SK-N-SH (cell line): ENCODE measurements around the gene PHLPP1. TPM values are rescaled to one million over a fixed set of nuclear protein-coding genes. Genes with fewer than 3 reads are reported as not detected.

Source experiments
- CTCF ChIA-PET: fragments of 300-600, 350-600 bp; formaldehyde crosslinking; extraction: SDS; loops from one replicate; lab custom pipeline; 2021; lab: Yijun Ruan, JAX
- POLR2A ChIA-PET: fragments of 350-600 bp; sonication (Branson Sonifier 250); formaldehyde crosslinking; extraction: SDS; loops from one replicate; lab custom pipeline; 2020; ENCODE audit warnings: antibody characterized with exemption, inconsistent platforms; lab: Yijun Ruan, JAX
- DNase-seq: peaks from one replicate; pipeline ENCODE4 v3.0.0; 2012
- H2AFZ ChIP-seq: fragments of 200-600 bp; sonication (generic); 2 replicates; pipeline ENCODE4 v1.8.1; 2016; ENCODE audit warnings: antibody characterized with exemption, mild to moderate bottlenecking, low read depth
- H3F3A ChIP-seq: fragments of 200-600 bp; sonication (generic); replicated peaks from 2 replicates; pipeline ENCODE3; 2016; ENCODE audit warnings: antibody characterized with exemption, mild to moderate bottlenecking; ENCODE audit not compliant: insufficient read depth
- H3K27ac ChIP-seq, 2 experiments: fragments of 200-500 bp in 1 of 2; fragments of 200-600 bp in 1 of 2; sonication (Bioruptor generic) in 1 of 2; sonication (generic), shearing (Covaris generic) in 1 of 2; 2 replicates each; pipeline versions ENCODE4 v1.5.1 to v1.6.1; 2014 to 2016; ENCODE audit warnings: low read depth in 2 of 2, inconsistent platforms in 1 of 2, low read length in 1 of 2, mild to moderate bottlenecking in 1 of 2, mixed read lengths in 1 of 2
- H3K27me3 ChIP-seq: fragments of 200-600 bp; sonication (generic), shearing (Covaris generic); 2 replicates; pipeline ENCODE4 v1.6.1; 2016; ENCODE audit warnings: mixed run types; ENCODE audit not compliant: insufficient read depth
- H3K36me3 ChIP-seq, 2 experiments: fragments of 200-500 bp in 1 of 2; fragments of 200-600 bp in 1 of 2; sonication (Bioruptor generic) in 1 of 2; sonication (generic) in 1 of 2; replicated peaks in 1 of 2; 2 replicates each; pipeline versions ENCODE3 to v1.5.1; 2014 to 2016; ENCODE audit warnings: low read length in 1 of 2, mild to moderate bottlenecking in 1 of 2; ENCODE audit not compliant: insufficient read depth in 2 of 2, control insufficient read depth in 1 of 2
- H3K4me1 ChIP-seq, 2 experiments: fragments of 200-500 bp in 1 of 2; fragments of 200-600 bp in 1 of 2; sonication (Bioruptor generic) in 1 of 2; sonication (generic), shearing (Covaris generic) in 1 of 2; 2 replicates each; pipeline versions ENCODE4 v1.5.1 to v1.6.1; 2014 to 2016; ENCODE audit warnings: low read depth in 1 of 2, low read length in 1 of 2, mixed run types in 1 of 2; ENCODE audit not compliant: insufficient read depth in 2 of 2, control insufficient read depth in 1 of 2
- H3K4me2 ChIP-seq: fragments of 200-600 bp; sonication (generic), shearing (Covaris generic); 2 replicates; pipeline ENCODE4 v1.6.1; 2017; ENCODE audit warnings: mixed run types
- H3K4me3 ChIP-seq, 2 experiments: fragments of 200-500 bp in 1 of 2; fragments of 200-600 bp in 1 of 2; sonication (Bioruptor generic) in 1 of 2; sonication (generic), shearing (Covaris generic) in 1 of 2; 2 replicates each; pipeline versions ENCODE4 v1.5.1 to v1.8.1; 2014 to 2016; ENCODE audit warnings: low read depth in 2 of 2, inconsistent platforms in 1 of 2, low read length in 1 of 2, mild to moderate bottlenecking in 1 of 2, mixed read lengths in 1 of 2, moderate library complexity in 1 of 2
- H3K79me2 ChIP-seq: fragments of 200-600 bp; sonication (generic); 2 replicates; pipeline ENCODE4 v1.8.1; 2017; ENCODE audit warnings: mild to moderate bottlenecking; ENCODE audit not compliant: insufficient read depth
- H3K9ac ChIP-seq: fragments of 200-600 bp; sonication (generic); 2 replicates; pipeline ENCODE4 v1.6.1; 2017; ENCODE audit warnings: mixed run types
- H3K9me2 ChIP-seq: fragments of 200-600 bp; sonication (generic); 2 replicates; pipeline ENCODE4 v1.6.1; 2017; ENCODE audit warnings: mixed run types
- H3K9me3 ChIP-seq: fragments of 200-600 bp; sonication (generic); 2 replicates; pipeline ENCODE4 v1.6.1; 2017; ENCODE audit warnings: mixed run types, mild to moderate bottlenecking, moderate library complexity
- H4K20me1 ChIP-seq: fragments of 200-600 bp; sonication (generic); 2 replicates; pipeline ENCODE4 v1.6.1; 2017; ENCODE audit warnings: mild to moderate bottlenecking, mixed run types; ENCODE audit not compliant: insufficient read depth
- CTCF ChIP-seq: fragments of 200-600 bp; sonication (generic); IDR thresholded peaks from 2 replicates; pipeline ENCODE4 v1.6.1; 2017; ENCODE audit warnings: antibody characterized with exemption, mild to moderate bottlenecking, moderate library complexity
- ELF1 ChIP-seq: IDR thresholded peaks from 2 replicates; pipeline ENCODE4 v1.4.0; 2012
- EP300 ChIP-seq, 2 experiments: IDR thresholded peaks; 2 replicates each; pipeline versions ENCODE4 v1.4.0 to v1.6.1; 2012; ENCODE audit warnings: borderline replicate concordance in 1 of 2, low read depth in 1 of 2, low read length in 1 of 2
- MAX ChIP-seq: IDR thresholded peaks from 2 replicates; pipeline ENCODE4 v1.4.0; 2012; ENCODE audit warnings: low read depth
- MXI1 ChIP-seq: IDR thresholded peaks from 2 replicates; pipeline ENCODE4 v1.6.1; 2012; ENCODE audit warnings: mild to moderate bottlenecking, low read depth, low read length, improper control_type of control experiment
- NRF1 ChIP-seq: IDR thresholded peaks from 2 replicates; pipeline ENCODE4 v1.6.1; 2012; ENCODE audit warnings: low read depth, mild to moderate bottlenecking, low read length
- SIN3A ChIP-seq: IDR thresholded peaks from 2 replicates; pipeline ENCODE4 v1.6.1; 2012; ENCODE audit warnings: low read depth, mild to moderate bottlenecking, low read length, moderate library complexity, borderline replicate concordance
- TAF1 ChIP-seq: IDR thresholded peaks from 2 replicates; pipeline ENCODE4 v1.6.1; 2012; ENCODE audit warnings: low read depth, mild to moderate bottlenecking, low read length, moderate library complexity, borderline replicate concordance
- TCF12 ChIP-seq: IDR thresholded peaks from 2 replicates; pipeline ENCODE4 v1.4.0; 2012
- YY1 ChIP-seq: IDR thresholded peaks from 2 replicates; pipeline ENCODE4 v1.4.0; 2012; ENCODE audit warnings: low read depth, mild to moderate bottlenecking
- ZBTB33 ChIP-seq: IDR thresholded peaks from 2 replicates; pipeline ENCODE4 v1.4.0; 2012; ENCODE audit warnings: low read depth, borderline replicate concordance
- WGBS: methylation state at CpG from one replicate; pipeline ENCODE4 v1.1.6; 2017; ENCODE audit warnings: low lambda C conversion rate; 5-methylcytosine and 5-hydroxymethylcytosine counted together
- polyA plus RNA-seq, 3 experiments: library from polyadenylated mRNA; depleted of rRNA; stranded (reverse); fragments of >200 nt; gene quantifications; 2 replicates each; pipeline ENCODE4 v1.2.3, GENCODE V29; 2012

Gene PHLPP1
- polyA plus RNA-seq, 1 of the 3 experiments (the other 2 are of a cell fraction) = 4.6 TPM

GRCh38 chr18:62730941-62731340 lies 15.6 kb downstream of the PHLPP1 start:
- peaks cover 0 to 12% of the 10 kb centered on the region in 2 experiments for H3K36me3 ChIP-seq
- H3K4me1 ChIP-seq = no peaks in the 10 kb centered on the region; a peak in 1 of 4 replicates
- DNase-seq = no peak
- TF ChIP-seq TAF1 (no peak), YY1 (no peak), CTCF (no peak), TCF12 (no peak), NRF1 (no peak), ZBTB33 (no peak), EP300 (IDR thresholded peaks at IDR 0.05; ENCODE audit: borderline replicate concordance in 1 of 2, low read depth in 1 of 2, low read length in 1 of 2) (no peak), SIN3A (no peak), ELF1 (no peak)
- H3K27ac ChIP-seq = no peak overlapping the region
- ChIA-PET CTCF (no interaction called here), POLR2A (no interaction called here)
- no peak overlapping the region for H3K4me2 ChIP-seq
- H3K9me2 ChIP-seq = no peaks in the 10 kb centered on the region
- H2AFZ ChIP-seq = no peak overlapping the region
- H3K9me3 ChIP-seq = peaks cover 4% of the 10 kb centered on the region; the same call in 1 of the 2 replicates
- peaks cover 27% of the 10 kb centered on the region for H3K79me2 ChIP-seq
- no peaks in the 10 kb centered on the region for H4K20me1 ChIP-seq
- H3K4me3 ChIP-seq = no peak overlapping the region
- H3K9ac ChIP-seq = no peak overlapping the region
- no peaks in the 10 kb centered on the region for H3F3A ChIP-seq
- 79% methylated on average over 3 of the region's 3 CpGs for WGBS
- H3K27me3 ChIP-seq = no peaks in the 10 kb centered on the region

- Histone ChIP-seq H3F3A (no peaks in the 10 kb centered on the region), H3K4me2 (no peak overlapping the region), H2AFZ (no peak overlapping the region), H3K9me3 (peaks cover 4% of the 10 kb centered on the region; the same call in 1 of the 2 replicates), H3K4me3 (no peak overlapping the region), H3K27ac (no peak overlapping the region), H3K36me3 (peaks cover 0 to 12% of the 10 kb centered on the region in 2 experiments), H3K9me2 (no peaks in the 10 kb centered on the region), H3K9ac (no peak overlapping the region), H3K4me1 (no peaks in the 10 kb centered on the region; a peak in 1 of 4 replicates), H3K79me2 (peaks cover 23% of the 10 kb centered on the region), H3K27me3 (no peaks in the 10 kb centered on the region), H4K20me1 (no peaks in the 10 kb centered on the region)
- TF ChIP-seq EP300 (IDR thresholded peaks at IDR 0.05; ENCODE audit: borderline replicate concordance in 1 of 2, low read depth in 1 of 2, low read length in 1 of 2) (no peak), MAX (no peak), MXI1 (no peak)
- DNase-seq = no peak
- ChIA-PET POLR2A (no interaction called here), CTCF (no interaction called here)
- WGBS = 93% methylated on average over 1 of the region's 1 CpG
Observed at GRCh38 chr18:62732617-62733016, 17.3 kb downstream of the PHLPP1 start.
